ENCODE results near the gene SEMA3D. TPM values are rescaled to one million over a fixed set of nuclear protein-coding genes. Genes with fewer than 3 reads are reported as not detected.

Gene SEMA3D
- polyA plus RNA-seq, 1 donor from 2014 or later = 1.6 TPM

DNA sequence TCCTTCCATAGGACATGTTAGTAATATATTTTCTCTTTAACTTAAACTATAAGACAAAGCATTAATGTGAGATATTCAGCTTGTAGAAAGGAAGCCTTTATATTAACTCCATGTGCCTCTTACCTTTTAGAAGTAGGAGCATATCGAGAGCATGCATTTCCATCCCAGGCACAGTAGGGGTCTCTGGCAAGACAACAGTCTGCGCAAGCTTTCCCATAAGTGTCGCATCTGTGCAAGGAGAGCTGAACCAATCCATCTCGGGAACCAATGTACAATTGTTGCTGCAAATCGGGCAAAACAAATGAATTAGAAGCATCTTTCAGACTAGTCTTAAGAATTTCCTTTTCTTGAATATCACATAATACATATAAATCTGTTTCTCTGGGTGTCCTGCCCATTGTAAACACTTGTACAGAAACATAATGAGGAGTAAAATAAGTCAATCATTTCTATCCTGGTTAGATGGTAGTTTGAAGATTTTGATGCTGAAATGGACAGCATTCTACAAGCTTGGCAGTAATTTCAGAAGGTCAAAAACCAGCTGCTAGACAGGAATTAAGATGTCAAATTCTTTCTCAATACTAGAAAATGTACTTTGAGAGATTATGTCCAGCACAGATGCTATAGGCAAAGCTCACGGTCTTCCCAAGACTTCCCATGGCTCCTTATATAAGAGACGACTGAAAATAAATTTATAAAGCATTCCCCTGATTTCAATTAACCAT lies 171.8 kb downstream of the SEMA3D start:
- Histone ChIP-seq H4K20me1 (ENCODE audit: insufficient read depth) (no peaks in the 10 kb centered on the region), H3K36me3 (ENCODE audit: insufficient read depth, low read length) (no peaks in the 10 kb centered on the region), H2AFZ (ENCODE audit: low read depth, low read length) (no peak overlapping the region), H3K9me3 (ENCODE audit: low read length) (no peaks in the 10 kb centered on the region), H3K9me2 (ENCODE audit: insufficient read depth, low read length) (no peaks in the 10 kb centered on the region), H3F3A (ENCODE audit: insufficient read depth, low read length, poor library complexity, severe bottlenecking) (no peaks in the 10 kb centered on the region), H3K4me2 (ENCODE audit: low read length) (no peak overlapping the region), H3K27ac (ENCODE audit: low read length) (no peak overlapping the region), H3K79me2 (replicated peaks; ENCODE audit: insufficient read depth, low read length) (no peaks in the 10 kb centered on the region), H3K9ac (ENCODE audit: low read length) (no peak overlapping the region), H3K27me3 (ENCODE audit: insufficient read depth, low read depth, low read length) (no peaks in the 10 kb centered on the region), H3K4me3 (ENCODE audit: low read length) (no peak overlapping the region)
- TF ChIP-seq, protein P1, sequence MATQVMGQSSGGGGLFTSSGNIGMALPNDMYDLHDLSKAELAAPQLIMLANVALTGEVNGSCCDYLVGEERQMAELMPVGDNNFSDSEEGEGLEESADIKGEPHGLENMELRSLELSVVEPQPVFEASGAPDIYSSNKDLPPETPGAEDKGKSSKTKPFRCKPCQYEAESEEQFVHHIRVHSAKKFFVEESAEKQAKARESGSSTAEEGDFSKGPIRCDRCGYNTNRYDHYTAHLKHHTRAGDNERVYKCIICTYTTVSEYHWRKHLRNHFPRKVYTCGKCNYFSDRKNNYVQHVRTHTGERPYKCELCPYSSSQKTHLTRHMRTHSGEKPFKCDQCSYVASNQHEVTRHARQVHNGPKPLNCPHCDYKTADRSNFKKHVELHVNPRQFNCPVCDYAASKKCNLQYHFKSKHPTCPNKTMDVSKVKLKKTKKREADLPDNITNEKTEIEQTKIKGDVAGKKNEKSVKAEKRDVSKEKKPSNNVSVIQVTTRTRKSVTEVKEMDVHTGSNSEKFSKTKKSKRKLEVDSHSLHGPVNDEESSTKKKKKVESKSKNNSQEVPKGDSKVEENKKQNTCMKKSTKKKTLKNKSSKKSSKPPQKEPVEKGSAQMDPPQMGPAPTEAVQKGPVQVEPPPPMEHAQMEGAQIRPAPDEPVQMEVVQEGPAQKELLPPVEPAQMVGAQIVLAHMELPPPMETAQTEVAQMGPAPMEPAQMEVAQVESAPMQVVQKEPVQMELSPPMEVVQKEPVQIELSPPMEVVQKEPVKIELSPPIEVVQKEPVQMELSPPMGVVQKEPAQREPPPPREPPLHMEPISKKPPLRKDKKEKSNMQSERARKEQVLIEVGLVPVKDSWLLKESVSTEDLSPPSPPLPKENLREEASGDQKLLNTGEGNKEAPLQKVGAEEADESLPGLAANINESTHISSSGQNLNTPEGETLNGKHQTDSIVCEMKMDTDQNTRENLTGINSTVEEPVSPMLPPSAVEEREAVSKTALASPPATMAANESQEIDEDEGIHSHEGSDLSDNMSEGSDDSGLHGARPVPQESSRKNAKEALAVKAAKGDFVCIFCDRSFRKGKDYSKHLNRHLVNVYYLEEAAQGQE (IDR thresholded peaks at IDR 0.05; ENCODE audit: borderline replicate concordance) = no peak
- TF ChIP-seq EP300 (conservative IDR thresholded peaks at IDR 0.05; ENCODE audit: poor library complexity, severe bottlenecking) (no peak), EZH2 (IDR thresholded peaks at IDR 0.05; ENCODE audit: borderline replicate concordance, insufficient read depth, low read length, poor library complexity, severe bottlenecking) (no peak), MXI1 (conservative IDR thresholded peaks at IDR 0.05; ENCODE audit: poor library complexity, severe bottlenecking) (no peak), TAF1 (IDR thresholded peaks at IDR 0.05; ENCODE audit: low read depth) (no peak), POLR2AphosphoS5 (IDR thresholded peaks at IDR 0.05) (no peak), RAD21 (conservative IDR thresholded peaks at IDR 0.05) (no peak), SMC3 (conservative IDR thresholded peaks at IDR 0.05; ENCODE audit: poor library complexity) (no peak)
- TF ChIP-seq, protein P2, sequence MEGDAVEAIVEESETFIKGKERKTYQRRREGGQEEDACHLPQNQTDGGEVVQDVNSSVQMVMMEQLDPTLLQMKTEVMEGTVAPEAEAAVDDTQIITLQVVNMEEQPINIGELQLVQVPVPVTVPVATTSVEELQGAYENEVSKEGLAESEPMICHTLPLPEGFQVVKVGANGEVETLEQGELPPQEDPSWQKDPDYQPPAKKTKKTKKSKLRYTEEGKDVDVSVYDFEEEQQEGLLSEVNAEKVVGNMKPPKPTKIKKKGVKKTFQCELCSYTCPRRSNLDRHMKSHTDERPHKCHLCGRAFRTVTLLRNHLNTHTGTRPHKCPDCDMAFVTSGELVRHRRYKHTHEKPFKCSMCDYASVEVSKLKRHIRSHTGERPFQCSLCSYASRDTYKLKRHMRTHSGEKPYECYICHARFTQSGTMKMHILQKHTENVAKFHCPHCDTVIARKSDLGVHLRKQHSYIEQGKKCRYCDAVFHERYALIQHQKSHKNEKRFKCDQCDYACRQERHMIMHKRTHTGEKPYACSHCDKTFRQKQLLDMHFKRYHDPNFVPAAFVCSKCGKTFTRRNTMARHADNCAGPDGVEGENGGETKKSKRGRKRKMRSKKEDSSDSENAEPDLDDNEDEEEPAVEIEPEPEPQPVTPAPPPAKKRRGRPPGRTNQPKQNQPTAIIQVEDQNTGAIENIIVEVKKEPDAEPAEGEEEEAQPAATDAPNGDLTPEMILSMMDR (IDR thresholded peaks at IDR 0.05; ENCODE audit: poor library complexity, severe bottlenecking) = no peak

DNA sequence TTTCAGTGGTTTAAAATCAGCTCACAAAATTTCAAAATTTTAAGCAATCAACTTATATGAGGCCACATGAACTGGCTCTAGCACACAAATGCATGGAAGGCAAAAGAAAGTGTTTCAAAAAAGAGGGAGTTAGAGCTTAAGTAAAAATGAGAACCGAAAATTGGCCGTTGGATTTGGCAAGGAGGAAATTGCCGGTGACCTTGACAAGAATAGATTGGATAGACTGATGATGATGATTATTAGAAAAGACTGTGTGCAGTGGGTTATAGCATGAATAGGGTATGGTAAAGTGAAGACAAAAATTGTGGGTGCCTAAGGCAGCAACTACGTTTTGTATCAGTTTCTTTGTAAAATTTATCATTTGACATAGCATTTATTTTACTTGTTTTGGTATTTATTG lies 175.7 kb downstream of the SEMA3D start:
- no peaks in the 10 kb centered on the region for H3K9me2 ChIP-seq (ENCODE audit: insufficient read depth, low read length)
- no peaks in the 10 kb centered on the region for H3K79me2 ChIP-seq (replicated peaks; ENCODE audit: insufficient read depth, low read length)
- no peaks in the 10 kb centered on the region for H4K20me1 ChIP-seq (ENCODE audit: insufficient read depth)
- no peak overlapping the region for H3K4me2 ChIP-seq (ENCODE audit: low read length)
- H3K36me3 ChIP-seq (ENCODE audit: insufficient read depth, low read length) = no peaks in the 10 kb centered on the region
- H3K4me3 ChIP-seq (ENCODE audit: low read length) = no peak overlapping the region
- H3F3A ChIP-seq (ENCODE audit: insufficient read depth, low read length, poor library complexity, severe bottlenecking) = no peaks in the 10 kb centered on the region
- no peak overlapping the region for H3K27ac ChIP-seq (ENCODE audit: low read length)
- H3K9ac ChIP-seq (ENCODE audit: low read length) = no peak overlapping the region
- TF ChIP-seq, protein P1 (IDR thresholded peaks at IDR 0.05; ENCODE audit: borderline replicate concordance) = no peak
- no peak for TF ChIP-seq EP300 (conservative IDR thresholded peaks at IDR 0.05; ENCODE audit: poor library complexity, severe bottlenecking)
- TF ChIP-seq RAD21 (conservative IDR thresholded peaks at IDR 0.05) = no peak
- TF ChIP-seq, protein P2 (IDR thresholded peaks at IDR 0.05; ENCODE audit: poor library complexity, severe bottlenecking) = no peak
- no peak for TF ChIP-seq POLR2AphosphoS5 (IDR thresholded peaks at IDR 0.05)
- no peak for TF ChIP-seq MXI1 (conservative IDR thresholded peaks at IDR 0.05; ENCODE audit: poor library complexity, severe bottlenecking)
- no peak for TF ChIP-seq EZH2 (IDR thresholded peaks at IDR 0.05; ENCODE audit: borderline replicate concordance, insufficient read depth, low read length, poor library complexity, severe bottlenecking)
- TF ChIP-seq TAF1 (IDR thresholded peaks at IDR 0.05; ENCODE audit: low read depth) = no peak
- no peaks in the 10 kb centered on the region for H3K27me3 ChIP-seq (ENCODE audit: insufficient read depth, low read depth, low read length)
- no peaks in the 10 kb centered on the region for H3K9me3 ChIP-seq (ENCODE audit: low read length)
- H2AFZ ChIP-seq (ENCODE audit: low read depth, low read length) = no peak overlapping the region

Measured in neural cell (in vitro differentiated cells).